ENCODE results near the gene GALNT2.

Gene GALNT2

DNA sequence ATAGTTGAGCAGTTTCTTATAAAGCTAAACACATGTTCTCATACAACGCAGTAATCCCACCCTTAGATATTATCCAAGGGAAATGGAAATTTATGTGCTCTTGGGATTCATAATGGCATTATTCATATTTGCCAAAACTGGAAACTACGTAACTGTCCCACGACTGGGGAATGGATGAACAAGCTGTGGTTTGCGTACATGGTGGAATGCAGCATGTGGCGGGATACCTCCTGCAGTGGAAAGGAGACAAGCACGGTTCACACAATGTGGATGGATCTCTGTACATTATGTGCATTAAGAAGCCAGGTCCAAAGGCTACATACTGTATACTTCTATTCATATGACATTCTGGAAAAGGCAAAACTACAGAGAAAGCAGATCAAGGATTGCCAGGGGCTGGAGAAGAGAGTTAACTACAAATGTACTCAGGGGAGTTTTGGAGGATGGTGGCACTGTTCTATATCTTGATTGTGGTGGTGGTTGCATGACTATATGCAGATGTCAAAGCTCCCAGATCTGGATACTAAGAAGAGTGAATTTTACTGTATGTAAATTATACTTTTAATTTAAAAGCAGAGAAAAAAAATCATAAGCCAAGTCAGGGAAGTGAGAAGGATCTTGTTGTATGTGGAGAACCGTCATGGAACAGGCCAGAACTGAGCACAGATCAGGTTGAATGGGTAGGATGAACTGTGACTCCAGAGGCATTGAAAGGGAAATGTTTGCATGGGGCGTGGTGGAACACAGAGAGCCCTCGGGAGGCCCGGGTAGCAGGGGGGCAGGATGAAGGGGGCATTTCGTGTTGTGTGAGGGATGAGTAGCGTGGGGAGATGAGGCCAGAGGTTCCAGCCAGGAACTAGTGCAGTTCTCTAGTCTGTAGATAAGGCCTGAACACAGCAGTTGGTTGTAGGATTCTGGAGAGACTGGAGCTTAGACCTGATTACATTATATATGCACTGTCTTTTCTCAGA is 90.7 kb downstream of the GALNT2 start:
- TF ChIP-seq FOXP2 (optimal IDR thresholded peaks at IDR 0.05; ENCODE audit: borderline replicate concordance, extremely low read depth, extremely low read length, insufficient read depth): no peak
- no peak for TF ChIP-seq SIN3A (IDR thresholded peaks at IDR 0.05; ENCODE audit: borderline replicate concordance, insufficient read depth, low read length)
- TF ChIP-seq, protein P1, sequence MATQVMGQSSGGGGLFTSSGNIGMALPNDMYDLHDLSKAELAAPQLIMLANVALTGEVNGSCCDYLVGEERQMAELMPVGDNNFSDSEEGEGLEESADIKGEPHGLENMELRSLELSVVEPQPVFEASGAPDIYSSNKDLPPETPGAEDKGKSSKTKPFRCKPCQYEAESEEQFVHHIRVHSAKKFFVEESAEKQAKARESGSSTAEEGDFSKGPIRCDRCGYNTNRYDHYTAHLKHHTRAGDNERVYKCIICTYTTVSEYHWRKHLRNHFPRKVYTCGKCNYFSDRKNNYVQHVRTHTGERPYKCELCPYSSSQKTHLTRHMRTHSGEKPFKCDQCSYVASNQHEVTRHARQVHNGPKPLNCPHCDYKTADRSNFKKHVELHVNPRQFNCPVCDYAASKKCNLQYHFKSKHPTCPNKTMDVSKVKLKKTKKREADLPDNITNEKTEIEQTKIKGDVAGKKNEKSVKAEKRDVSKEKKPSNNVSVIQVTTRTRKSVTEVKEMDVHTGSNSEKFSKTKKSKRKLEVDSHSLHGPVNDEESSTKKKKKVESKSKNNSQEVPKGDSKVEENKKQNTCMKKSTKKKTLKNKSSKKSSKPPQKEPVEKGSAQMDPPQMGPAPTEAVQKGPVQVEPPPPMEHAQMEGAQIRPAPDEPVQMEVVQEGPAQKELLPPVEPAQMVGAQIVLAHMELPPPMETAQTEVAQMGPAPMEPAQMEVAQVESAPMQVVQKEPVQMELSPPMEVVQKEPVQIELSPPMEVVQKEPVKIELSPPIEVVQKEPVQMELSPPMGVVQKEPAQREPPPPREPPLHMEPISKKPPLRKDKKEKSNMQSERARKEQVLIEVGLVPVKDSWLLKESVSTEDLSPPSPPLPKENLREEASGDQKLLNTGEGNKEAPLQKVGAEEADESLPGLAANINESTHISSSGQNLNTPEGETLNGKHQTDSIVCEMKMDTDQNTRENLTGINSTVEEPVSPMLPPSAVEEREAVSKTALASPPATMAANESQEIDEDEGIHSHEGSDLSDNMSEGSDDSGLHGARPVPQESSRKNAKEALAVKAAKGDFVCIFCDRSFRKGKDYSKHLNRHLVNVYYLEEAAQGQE (IDR thresholded peaks at IDR 0.05; ENCODE audit: insufficient read depth in 1 of 2, low read depth in 2 of 2, low read length in 2 of 2): no peak
- TF ChIP-seq TAF1 (IDR thresholded peaks at IDR 0.05; ENCODE audit: borderline replicate concordance, insufficient read depth, low read length): no peak
- no peak for TF ChIP-seq POLR2AphosphoS5 (IDR thresholded peaks at IDR 0.05; ENCODE audit: low read depth, low read length)

DNA sequence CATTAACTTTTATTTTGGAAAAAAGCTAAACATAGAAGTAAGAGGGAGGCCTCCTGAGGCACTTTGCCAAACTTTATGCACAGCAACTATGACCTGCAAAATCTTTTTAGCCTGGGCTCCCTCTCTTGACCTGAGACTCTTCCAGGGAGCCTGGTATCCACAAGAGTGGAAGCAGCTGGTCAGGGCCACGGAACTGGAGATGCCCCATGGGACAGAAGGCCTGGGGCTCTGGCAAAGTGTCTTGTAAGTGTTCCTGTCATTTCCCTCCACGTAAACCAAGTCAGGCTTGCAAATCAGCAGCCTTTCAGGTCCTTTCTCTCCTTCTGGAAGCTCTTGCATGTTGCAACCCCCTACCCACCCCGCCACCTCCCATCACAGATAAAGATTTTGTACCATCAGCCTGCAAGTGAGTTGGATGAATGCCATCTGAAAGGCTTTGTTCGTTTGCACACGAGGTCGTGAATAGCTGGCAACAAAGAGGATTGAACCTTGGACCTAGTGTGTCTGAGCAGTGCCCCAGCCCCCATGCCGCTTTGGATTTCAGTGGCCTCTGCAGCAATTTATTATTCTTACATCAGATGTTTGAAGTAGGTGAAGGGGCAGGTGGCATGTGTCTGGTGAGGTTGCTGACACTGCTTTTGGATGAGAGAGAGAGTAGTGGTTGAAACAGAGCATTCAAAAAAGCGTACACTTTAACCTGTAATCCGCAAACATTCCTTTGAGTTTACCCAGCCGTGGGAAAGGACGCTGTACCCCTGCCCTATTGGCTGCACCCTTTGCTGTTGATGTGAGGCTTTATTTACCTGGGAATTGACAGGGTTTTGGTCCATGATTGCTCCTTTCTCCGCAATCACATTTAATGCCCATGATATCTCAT is 91.6 kb downstream of the GALNT2 start:
- TF ChIP-seq SIN3A (IDR thresholded peaks at IDR 0.05; ENCODE audit: borderline replicate concordance, insufficient read depth, low read length) (no peak), FOXP2 (optimal IDR thresholded peaks at IDR 0.05; ENCODE audit: borderline replicate concordance, extremely low read depth, extremely low read length, insufficient read depth) (no peak), TAF1 (IDR thresholded peaks at IDR 0.05; ENCODE audit: borderline replicate concordance, insufficient read depth, low read length) (no peak), POLR2AphosphoS5 (IDR thresholded peaks at IDR 0.05; ENCODE audit: low read depth, low read length) (no peak)
- TF ChIP-seq, protein P1 (IDR thresholded peaks at IDR 0.05; ENCODE audit: insufficient read depth in 1 of 2, low read depth in 2 of 2, low read length in 2 of 2): no peak

- TF ChIP-seq, protein P1 (IDR thresholded peaks at IDR 0.05; ENCODE audit: insufficient read depth in 1 of 2, low read depth in 2 of 2, low read length in 2 of 2): no peak
- no peak for TF ChIP-seq TAF1 (IDR thresholded peaks at IDR 0.05; ENCODE audit: borderline replicate concordance, insufficient read depth, low read length)
- no peak for TF ChIP-seq FOXP2 (optimal IDR thresholded peaks at IDR 0.05; ENCODE audit: borderline replicate concordance, extremely low read depth, extremely low read length, insufficient read depth)
- no peak for TF ChIP-seq POLR2AphosphoS5 (IDR thresholded peaks at IDR 0.05; ENCODE audit: low read depth, low read length)
- no peak for TF ChIP-seq SIN3A (IDR thresholded peaks at IDR 0.05; ENCODE audit: borderline replicate concordance, insufficient read depth, low read length)
Observed at GRCh38 chr1:230159580-230159979, 92.5 kb downstream of the GALNT2 start.

DNA sequence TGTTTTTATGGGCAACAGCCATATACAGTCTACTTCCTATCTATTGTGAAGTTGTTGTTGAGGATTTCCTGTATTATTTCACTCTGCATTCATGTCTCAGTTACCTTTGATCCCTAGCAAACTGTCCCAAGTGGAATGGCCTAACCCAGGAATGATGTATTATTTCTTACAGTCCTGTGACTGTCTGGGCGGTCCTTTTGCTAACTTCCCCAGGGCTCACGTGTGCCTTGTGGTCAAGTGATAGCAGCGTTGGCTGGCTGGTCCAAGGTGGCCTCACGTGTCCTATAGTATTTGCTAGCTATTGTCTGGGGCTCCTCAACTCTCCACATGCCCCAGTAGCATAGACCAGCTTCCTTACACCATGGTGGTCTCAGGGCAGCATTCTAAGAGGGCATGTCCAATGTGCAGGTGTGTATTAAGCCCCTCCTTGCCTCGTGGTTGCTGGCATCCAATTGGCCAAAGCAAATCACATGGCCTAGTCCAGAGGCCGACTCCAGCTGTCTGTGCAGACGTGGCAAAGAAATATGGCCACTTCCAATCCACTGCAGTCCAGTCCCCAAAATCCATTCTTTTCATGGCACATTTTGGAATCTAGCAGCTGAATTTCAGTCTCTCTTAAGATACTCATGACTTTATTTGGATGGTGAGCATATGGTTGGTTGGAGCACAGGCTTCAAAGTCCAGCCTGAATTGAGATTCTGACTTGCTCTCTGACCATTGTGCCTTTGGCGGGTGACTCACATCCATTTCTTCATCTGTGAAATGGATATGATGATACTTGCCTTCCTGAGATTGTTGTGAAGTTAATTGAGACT is 94.1 kb downstream of the GALNT2 start:
- TF ChIP-seq SIN3A (IDR thresholded peaks at IDR 0.05; ENCODE audit: borderline replicate concordance, insufficient read depth, low read length): no peak

DNA sequence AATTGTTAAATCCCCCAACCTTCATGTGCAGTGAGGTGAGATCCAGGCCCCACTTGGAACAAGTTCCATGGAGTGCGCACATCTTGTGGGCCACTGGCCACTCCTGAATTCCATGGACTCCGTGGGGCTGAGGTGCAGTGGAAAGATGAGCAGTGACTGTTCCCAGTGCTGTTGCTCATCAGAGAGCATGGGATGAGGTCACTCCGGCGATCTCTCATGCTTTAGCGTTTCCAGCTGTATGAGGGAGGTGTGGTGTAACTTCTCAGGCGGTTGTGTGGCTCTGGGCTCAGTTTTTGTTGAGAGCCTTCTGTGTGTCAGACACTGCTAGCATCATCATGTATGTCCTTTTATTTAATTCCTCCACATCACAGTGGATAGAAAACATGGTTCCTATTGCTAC is 96.2 kb downstream of the GALNT2 start:
- TF ChIP-seq TAF1 (IDR thresholded peaks at IDR 0.05; ENCODE audit: borderline replicate concordance, insufficient read depth, low read length) (no peak), FOXP2 (optimal IDR thresholded peaks at IDR 0.05; ENCODE audit: borderline replicate concordance, extremely low read depth, extremely low read length, insufficient read depth) (no peak)
